ENCODE data around the gene SSH3.

The SSH3 gene

GRCh38 chr11:67281552-67282150 is 21.7 kb upstream of the SSH3 start:
- no peaks in the 10 kb centered on the region for H3K9me3 ChIP-seq (ENCODE audit: control insufficient read depth, low read length)
- 95 to 96% methylated on average over 27 of the region's 27 CpGs for WGBS, 2 experiments
- no peaks in the 10 kb centered on the region for H3K27me3 ChIP-seq (ENCODE audit: control insufficient read depth, insufficient read depth, low read length, poor library complexity, severe bottlenecking)
- peaks cover 12% of the 10 kb centered on the region for H3K4me1 ChIP-seq (ENCODE audit: control insufficient read depth, insufficient read depth, low read length)
- no peak overlapping the region for H3K27ac ChIP-seq (ENCODE audit: insufficient read depth, low read depth, low read length, poor library complexity, severe bottlenecking)
- H3K4me3 ChIP-seq (ENCODE audit: insufficient read depth, low read depth, low read length) = no peak overlapping the region
- H3K36me3 ChIP-seq (ENCODE audit: control insufficient read depth, insufficient read depth, low read length) = peaks cover 43% of the 10 kb centered on the region

- Histone ChIP-seq H3K27ac (ENCODE audit: insufficient read depth, low read depth, low read length, poor library complexity, severe bottlenecking) (no peak overlapping the region), H3K4me1 (ENCODE audit: control insufficient read depth, insufficient read depth, low read length) (peaks cover 5% of the 10 kb centered on the region), H3K9me3 (ENCODE audit: control insufficient read depth, low read length) (no peaks in the 10 kb centered on the region), H3K4me3 (ENCODE audit: insufficient read depth, low read depth, low read length) (no peak overlapping the region), H3K36me3 (ENCODE audit: control insufficient read depth, insufficient read depth, low read length) (peaks cover 43% of the 10 kb centered on the region), H3K27me3 (ENCODE audit: control insufficient read depth, insufficient read depth, low read length, poor library complexity, severe bottlenecking) (no peaks in the 10 kb centered on the region)
- WGBS, 2 experiments = 96% methylated on average over 20 of the region's 20 CpGs
Observed at GRCh38 chr11:67282155-67282875, 21.0 kb upstream of the SSH3 start.

GRCh38 chr11:67282876-67283371 is 20.4 kb upstream of the SSH3 start:
- Histone ChIP-seq H3K4me3 (ENCODE audit: insufficient read depth, low read depth, low read length) (no peak overlapping the region), H3K27me3 (ENCODE audit: control insufficient read depth, insufficient read depth, low read length, poor library complexity, severe bottlenecking) (no peaks in the 10 kb centered on the region), H3K9me3 (ENCODE audit: control insufficient read depth, low read length) (no peaks in the 10 kb centered on the region), H3K4me1 (ENCODE audit: control insufficient read depth, insufficient read depth, low read length) (peaks cover 3% of the 10 kb centered on the region), H3K27ac (ENCODE audit: insufficient read depth, low read depth, low read length, poor library complexity, severe bottlenecking) (no peak overlapping the region), H3K36me3 (ENCODE audit: control insufficient read depth, insufficient read depth, low read length) (peaks cover 43% of the 10 kb centered on the region)
- 93 to 96% methylated on average over 11 of the region's 11 CpGs for WGBS, 2 experiments

- WGBS, 2 experiments = 93 to 95% methylated on average over 13 of the region's 13 CpGs
- H3K4me3 ChIP-seq (ENCODE audit: insufficient read depth, low read depth, low read length) = no peak overlapping the region
- peaks cover 7% of the 10 kb centered on the region for H3K4me1 ChIP-seq (ENCODE audit: control insufficient read depth, insufficient read depth, low read length)
- H3K27me3 ChIP-seq (ENCODE audit: control insufficient read depth, insufficient read depth, low read length, poor library complexity, severe bottlenecking) = no peaks in the 10 kb centered on the region
- no peaks in the 10 kb centered on the region for H3K9me3 ChIP-seq (ENCODE audit: control insufficient read depth, low read length)
- no peak overlapping the region for H3K27ac ChIP-seq (ENCODE audit: insufficient read depth, low read depth, low read length, poor library complexity, severe bottlenecking)
- peaks cover 43% of the 10 kb centered on the region for H3K36me3 ChIP-seq (ENCODE audit: control insufficient read depth, insufficient read depth, low read length)
Observed at GRCh38 chr11:67283481-67283963, 19.8 kb upstream of the SSH3 start.

- Histone ChIP-seq H3K27me3 (ENCODE audit: control insufficient read depth, insufficient read depth, low read length, poor library complexity, severe bottlenecking) (no peaks in the 10 kb centered on the region), H3K4me3 (ENCODE audit: insufficient read depth, low read depth, low read length) (no peak overlapping the region), H3K4me1 (ENCODE audit: control insufficient read depth, insufficient read depth, low read length) (peaks cover 7% of the 10 kb centered on the region), H3K9me3 (ENCODE audit: control insufficient read depth, low read length) (no peaks in the 10 kb centered on the region), H3K27ac (ENCODE audit: insufficient read depth, low read depth, low read length, poor library complexity, severe bottlenecking) (no peak overlapping the region), H3K36me3 (ENCODE audit: control insufficient read depth, insufficient read depth, low read length) (peaks cover 42% of the 10 kb centered on the region)
- 94 to 95% methylated on average over 45 of the region's 45 CpGs for WGBS, 2 experiments
Observed at GRCh38 chr11:67284811-67285540, 18.4 kb upstream of the SSH3 start.

- Histone ChIP-seq H3K36me3 (ENCODE audit: control insufficient read depth, insufficient read depth, low read length) (peaks cover 33% of the 10 kb centered on the region), H3K4me1 (ENCODE audit: control insufficient read depth, insufficient read depth, low read length) (peaks cover 7% of the 10 kb centered on the region), H3K27ac (ENCODE audit: insufficient read depth, low read depth, low read length, poor library complexity, severe bottlenecking) (no peak overlapping the region), H3K27me3 (ENCODE audit: control insufficient read depth, insufficient read depth, low read length, poor library complexity, severe bottlenecking) (no peaks in the 10 kb centered on the region), H3K9me3 (ENCODE audit: control insufficient read depth, low read length) (no peaks in the 10 kb centered on the region), H3K4me3 (ENCODE audit: insufficient read depth, low read depth, low read length) (no peak overlapping the region)
- 93 to 95% methylated on average over 39 of the region's 39 CpGs for WGBS, 2 experiments
Observed at GRCh38 chr11:67285541-67286498, 17.5 kb upstream of the SSH3 start.

GRCh38 chr11:67286621-67287333 is 16.6 kb upstream of the SSH3 start:
- Histone ChIP-seq H3K4me1 (ENCODE audit: control insufficient read depth, insufficient read depth, low read length) (peaks cover 7% of the 10 kb centered on the region), H3K4me3 (ENCODE audit: insufficient read depth, low read depth, low read length) (no peak overlapping the region), H3K27ac (ENCODE audit: insufficient read depth, low read depth, low read length, poor library complexity, severe bottlenecking) (no peak overlapping the region), H3K27me3 (ENCODE audit: control insufficient read depth, insufficient read depth, low read length, poor library complexity, severe bottlenecking) (no peaks in the 10 kb centered on the region), H3K9me3 (ENCODE audit: control insufficient read depth, low read length) (no peaks in the 10 kb centered on the region), H3K36me3 (ENCODE audit: control insufficient read depth, insufficient read depth, low read length) (peaks cover 28% of the 10 kb centered on the region)
- 92 to 94% methylated on average over 8 of the region's 8 CpGs for WGBS, 2 experiments

- Histone ChIP-seq H3K27me3 (ENCODE audit: control insufficient read depth, insufficient read depth, low read length, poor library complexity, severe bottlenecking) (no peaks in the 10 kb centered on the region), H3K4me1 (ENCODE audit: control insufficient read depth, insufficient read depth, low read length) (peaks cover 7% of the 10 kb centered on the region), H3K4me3 (ENCODE audit: insufficient read depth, low read depth, low read length) (peak overlapping the region; percentile 91), H3K36me3 (ENCODE audit: control insufficient read depth, insufficient read depth, low read length) (peaks cover 22% of the 10 kb centered on the region), H3K27ac (ENCODE audit: insufficient read depth, low read depth, low read length, poor library complexity, severe bottlenecking) (peak overlapping the region; percentile 90), H3K9me3 (ENCODE audit: control insufficient read depth, low read length) (no peaks in the 10 kb centered on the region)
- WGBS, 2 experiments = 93% methylated on average over 14 of the region's 14 CpGs
Observed at GRCh38 chr11:67287355-67288197, 15.8 kb upstream of the SSH3 start.

- WGBS, 2 experiments = 59 to 68% methylated on average over 4 of the region's 4 CpGs
- peaks cover 17% of the 10 kb centered on the region for H3K36me3 ChIP-seq (ENCODE audit: control insufficient read depth, insufficient read depth, low read length)
- H3K9me3 ChIP-seq (ENCODE audit: control insufficient read depth, low read length) = no peaks in the 10 kb centered on the region
- H3K27me3 ChIP-seq (ENCODE audit: control insufficient read depth, insufficient read depth, low read length, poor library complexity, severe bottlenecking) = no peaks in the 10 kb centered on the region
- H3K27ac ChIP-seq (ENCODE audit: insufficient read depth, low read depth, low read length, poor library complexity, severe bottlenecking) = peak overlapping the region; percentile 90
- H3K4me1 ChIP-seq (ENCODE audit: control insufficient read depth, insufficient read depth, low read length) = peaks cover 7% of the 10 kb centered on the region
- H3K4me3 ChIP-seq (ENCODE audit: insufficient read depth, low read depth, low read length) = peak overlapping the region; percentile 91
Observed at GRCh38 chr11:67288198-67288451, 15.2 kb upstream of the SSH3 start.
